ENCODE measurements around the gene RCAN2. TPM values are rescaled to one million over a fixed set of nuclear protein-coding genes. Genes with fewer than 3 reads are reported as not detected.

RCAN2 gene
- total and polyA plus RNA-seq, 4 experiments from 2014 or later, result 0.06 to 0.21 TPM; not detected in 2

DNA sequence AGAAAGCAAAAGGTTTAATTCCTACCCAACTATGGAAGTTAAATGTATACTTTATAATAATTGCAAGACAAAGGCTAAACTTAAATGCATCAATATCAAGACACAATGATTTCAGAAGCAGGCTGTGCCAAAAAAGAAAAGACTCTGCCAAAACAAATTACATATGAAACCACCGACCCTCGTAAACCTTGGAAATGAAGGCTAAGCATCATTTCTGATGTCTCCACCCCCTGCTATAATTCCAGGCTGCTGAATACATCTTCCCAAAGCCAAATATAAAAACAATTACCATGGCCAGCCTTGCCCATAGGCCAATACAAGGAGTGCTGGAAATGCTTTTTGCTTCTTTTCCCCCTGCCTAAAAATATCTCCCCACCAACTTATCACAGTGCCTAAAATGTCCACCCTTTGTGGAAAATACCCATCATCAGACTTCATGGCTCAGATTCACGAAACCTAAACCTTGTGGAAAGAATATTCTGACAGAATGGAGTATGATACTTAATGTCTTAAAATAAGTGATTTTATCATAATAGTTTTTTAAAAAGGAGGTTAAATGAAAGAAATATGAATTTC lies 37.4 kb downstream of the RCAN2 start:
- no peaks in the 10 kb centered on the region for H3K36me3 ChIP-seq (ENCODE audit: insufficient read depth, low read length)
- H3K4me1 ChIP-seq (ENCODE audit: insufficient read depth, low read length), result no peaks in the 10 kb centered on the region
- no peak overlapping the region for H3K4me3 ChIP-seq (ENCODE audit: low read length in 2 of 2)
- Mint-ChIP-seq H3K27me3 (peaks cover 9 to 17% of the 10 kb centered on the region in 2 donors), H3K36me3 (no peaks in the 10 kb centered on the region), H3K27ac (no peak overlapping the region), H3K4me3 (no peak overlapping the region), H3K4me1 (no peaks in the 10 kb centered on the region), H3K9me3 (peaks cover 0 to 7% (median 2%) of the 10 kb centered on the region in 8 donors)
- DNase-seq, result no peak
- ChIA-PET CTCF (ENCODE audit: partially characterized antibody) (no interaction called here), POLR2A (ENCODE audit: partially characterized antibody) (no interaction called here)
- intact Hi-C loops (cut with micrococcal nuclease), result no loop called here
- H3K9me3 ChIP-seq (ENCODE audit: control insufficient read depth in 1 of 2, low read length in 2 of 2), result no peaks in the 10 kb centered on the region
- no peak overlapping the region for H3K27ac ChIP-seq (ENCODE audit: low read depth, low read length)
- H3K27me3 ChIP-seq (ENCODE audit: insufficient read depth, low read length), result no peaks in the 10 kb centered on the region

DNA sequence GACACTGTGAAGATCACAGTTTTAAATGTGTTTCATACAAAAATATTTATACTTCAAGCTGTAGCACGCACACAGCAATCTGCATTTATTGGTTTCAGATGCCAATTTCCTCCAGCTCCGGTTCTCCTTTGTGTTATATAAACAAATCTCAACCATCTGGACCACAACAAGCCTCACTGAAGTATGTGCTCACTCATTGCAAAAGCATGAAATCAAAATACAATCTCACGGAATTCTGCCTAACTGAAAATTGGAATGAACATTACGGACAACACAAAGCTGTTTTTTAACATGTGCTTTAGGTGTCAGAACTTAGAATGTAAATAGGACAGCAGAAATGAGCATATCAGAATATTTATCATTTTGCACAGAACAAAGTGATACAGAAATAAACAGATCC lies 38.0 kb downstream of the RCAN2 start:
- no peak overlapping the region for H3K4me3 Mint-ChIP-seq
- Histone ChIP-seq H3K36me3 (ENCODE audit: insufficient read depth, low read length) (no peaks in the 10 kb centered on the region), H3K4me3 (ENCODE audit: low read length in 2 of 2) (no peak overlapping the region), H3K4me1 (ENCODE audit: insufficient read depth, low read length) (no peaks in the 10 kb centered on the region), H3K9me3 (ENCODE audit: control insufficient read depth in 1 of 2, low read length in 2 of 2) (no peaks in the 10 kb centered on the region), H3K27ac (ENCODE audit: low read depth, low read length) (no peak overlapping the region), H3K27me3 (ENCODE audit: insufficient read depth, low read length) (no peaks in the 10 kb centered on the region)
- H3K27ac Mint-ChIP-seq, result no peak overlapping the region
- intact Hi-C loops (cut with micrococcal nuclease), result no loop called here
- POLR2A ChIA-PET (ENCODE audit: partially characterized antibody), result no interaction called here
- peaks cover 9 to 17% of the 10 kb centered on the region in 2 donors for H3K27me3 Mint-ChIP-seq
- H3K4me1 Mint-ChIP-seq, result no peaks in the 10 kb centered on the region
- H3K36me3 Mint-ChIP-seq, result no peaks in the 10 kb centered on the region
- H3K9me3 Mint-ChIP-seq, result peaks cover 0 to 12% (median 5%) of the 10 kb centered on the region in 8 donors
- no peak for DNase-seq
- CTCF ChIA-PET (ENCODE audit: partially characterized antibody), result no interaction called here

DNA sequence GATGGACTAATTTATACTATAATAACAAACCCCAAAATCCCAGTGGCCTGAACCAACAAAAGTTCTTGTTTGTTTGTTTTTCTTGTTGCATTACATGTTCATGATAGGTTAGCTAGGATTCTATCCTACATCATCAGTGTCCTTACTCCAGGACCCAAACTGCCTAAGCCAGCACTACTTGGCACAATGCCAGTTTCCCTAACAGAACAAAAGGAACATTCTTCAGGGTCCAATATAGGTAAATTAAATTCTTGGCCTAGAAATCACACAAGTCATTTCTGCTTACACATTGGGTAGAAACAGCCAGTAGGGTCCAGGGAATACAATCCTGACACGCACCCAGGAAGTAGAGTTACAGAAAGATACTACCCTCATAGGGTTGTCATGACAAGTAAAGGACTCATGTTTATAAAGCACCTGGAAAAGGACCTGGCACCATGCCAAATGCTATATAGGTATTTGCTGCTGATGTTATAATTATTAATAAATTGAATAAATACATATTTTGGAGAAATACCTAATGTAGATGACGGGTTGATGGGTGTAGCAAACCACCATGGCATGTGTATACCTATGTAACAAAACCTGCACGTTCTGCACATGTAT lies 38.8 kb downstream of the RCAN2 start:
- Histone ChIP-seq H3K4me3 (ENCODE audit: low read length in 2 of 2) (no peak overlapping the region), H3K9me3 (ENCODE audit: control insufficient read depth in 1 of 2, low read length in 2 of 2) (no peaks in the 10 kb centered on the region), H3K4me1 (ENCODE audit: insufficient read depth, low read length) (no peaks in the 10 kb centered on the region), H3K36me3 (ENCODE audit: insufficient read depth, low read length) (no peaks in the 10 kb centered on the region), H3K27me3 (ENCODE audit: insufficient read depth, low read length) (no peaks in the 10 kb centered on the region), H3K27ac (ENCODE audit: low read depth, low read length) (no peak overlapping the region)
- POLR2A ChIA-PET (ENCODE audit: partially characterized antibody), result no interaction called here
- CTCF ChIA-PET (ENCODE audit: partially characterized antibody), result no interaction called here
- Mint-ChIP-seq H3K4me3 (no peak overlapping the region), H3K4me1 (no peaks in the 10 kb centered on the region), H3K9me3 (peaks cover 0 to 12% (median 8%) of the 10 kb centered on the region in 8 donors), H3K36me3 (no peaks in the 10 kb centered on the region), H3K27ac (no peak overlapping the region), H3K27me3 (peaks cover 9 to 12% of the 10 kb centered on the region in 2 donors)
- DNase-seq, result no peak
- intact Hi-C loops (cut with micrococcal nuclease), result no loop called here

DNA sequence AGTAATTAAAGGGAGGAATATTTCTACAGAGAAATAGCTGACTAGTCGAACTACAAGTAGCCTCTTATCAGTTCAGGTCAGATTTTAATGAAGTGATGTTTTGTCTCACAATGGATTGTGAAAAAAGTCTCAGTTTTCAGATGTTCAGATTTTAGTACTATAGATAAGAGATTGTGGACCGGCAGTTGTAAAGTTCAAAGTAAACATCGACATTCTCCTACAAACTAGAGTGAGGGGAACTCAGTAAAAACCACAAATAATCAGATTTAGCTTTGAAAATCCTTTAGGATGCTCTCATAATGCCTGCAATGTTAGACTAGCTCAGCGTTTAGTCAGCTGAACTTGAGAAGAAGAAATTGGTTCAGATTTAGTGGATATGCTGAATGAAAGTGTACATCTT lies 39.9 kb downstream of the RCAN2 start:
- Histone ChIP-seq H3K4me3 (ENCODE audit: low read length in 2 of 2) (no peak overlapping the region), H3K4me1 (ENCODE audit: insufficient read depth, low read length) (no peaks in the 10 kb centered on the region), H3K27me3 (ENCODE audit: insufficient read depth, low read length) (no peaks in the 10 kb centered on the region), H3K9me3 (ENCODE audit: control insufficient read depth in 1 of 2, low read length in 2 of 2) (no peaks in the 10 kb centered on the region), H3K36me3 (ENCODE audit: insufficient read depth, low read length) (no peaks in the 10 kb centered on the region), H3K27ac (ENCODE audit: low read depth, low read length) (no peak overlapping the region)
- H3K4me3 Mint-ChIP-seq, result no peak overlapping the region
- POLR2A ChIA-PET (ENCODE audit: partially characterized antibody), result no interaction called here
- H3K27me3 Mint-ChIP-seq, result peaks cover 7 to 9% of the 10 kb centered on the region in 2 donors
- DNase-seq, result no peak
- intact Hi-C loops (cut with micrococcal nuclease), result no loop called here
- H3K36me3 Mint-ChIP-seq, result peaks cover 0 to 1% of the 10 kb centered on the region in 2 donors
- H3K4me1 Mint-ChIP-seq, result no peaks in the 10 kb centered on the region
- H3K27ac Mint-ChIP-seq, result no peak overlapping the region
- peaks cover 0 to 13% (median 9%) of the 10 kb centered on the region in 8 donors for H3K9me3 Mint-ChIP-seq
- CTCF ChIA-PET (ENCODE audit: partially characterized antibody), result no interaction called here

DNA sequence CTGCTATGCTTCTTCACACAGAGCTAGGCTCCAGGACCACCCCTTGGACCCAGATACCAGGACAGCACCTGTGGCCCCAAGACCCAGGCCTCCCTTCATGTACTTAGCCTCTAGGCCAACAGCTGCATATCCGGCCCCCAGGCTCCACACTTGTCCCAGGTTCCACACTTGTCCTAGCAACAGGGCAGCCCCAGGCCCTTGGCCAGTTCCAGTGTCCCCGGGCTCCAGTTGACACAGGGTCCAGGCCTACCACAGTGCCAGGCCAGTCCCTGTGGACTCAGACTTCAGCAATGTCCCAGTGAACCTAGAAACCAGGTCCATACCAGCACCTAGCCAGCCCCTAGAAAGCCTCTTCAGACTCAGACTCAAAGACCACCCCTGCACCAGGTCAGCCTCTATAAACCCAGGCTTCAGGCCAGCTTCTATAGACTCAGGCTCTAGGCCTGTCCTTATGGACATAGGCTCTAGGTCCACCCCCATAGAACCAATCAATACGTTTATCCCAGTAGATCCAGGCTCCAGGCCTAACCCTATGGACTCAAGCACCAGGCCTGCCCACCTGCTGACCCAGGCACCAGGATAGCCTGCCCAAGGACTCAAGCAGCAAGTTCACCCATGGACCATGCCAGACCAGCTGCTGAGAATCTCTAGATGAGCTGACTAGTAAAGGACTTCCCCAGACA lies 46.3 kb downstream of the RCAN2 start:
- H3K4me3 ChIP-seq (ENCODE audit: low read length in 2 of 2), result no peak overlapping the region
- Mint-ChIP-seq H3K27ac (no peak overlapping the region), H3K4me3 (no peak overlapping the region), H3K9me3 (peaks cover 2 to 28% (median 24%) of the 10 kb centered on the region in 8 donors), H3K36me3 (peaks cover 0 to 1% of the 10 kb centered on the region in 2 donors), H3K27me3 (peaks cover 5 to 8% of the 10 kb centered on the region in 2 donors), H3K4me1 (no peaks in the 10 kb centered on the region)
- ChIA-PET CTCF (ENCODE audit: partially characterized antibody) (no interaction called here), POLR2A (ENCODE audit: partially characterized antibody) (no interaction called here)
- H3K9me3 ChIP-seq (ENCODE audit: control insufficient read depth in 1 of 2, low read length in 2 of 2), result no peaks in the 10 kb centered on the region
- no peaks in the 10 kb centered on the region for H3K4me1 ChIP-seq (ENCODE audit: insufficient read depth, low read length)
- peaks cover 5% of the 10 kb centered on the region for H3K27me3 ChIP-seq (ENCODE audit: insufficient read depth, low read length)
- intact Hi-C loops (cut with micrococcal nuclease), result no loop called here
- H3K27ac ChIP-seq (ENCODE audit: low read depth, low read length), result no peak overlapping the region
- H3K36me3 ChIP-seq (ENCODE audit: insufficient read depth, low read length), result no peaks in the 10 kb centered on the region
- DNase-seq, result no peak

DNA sequence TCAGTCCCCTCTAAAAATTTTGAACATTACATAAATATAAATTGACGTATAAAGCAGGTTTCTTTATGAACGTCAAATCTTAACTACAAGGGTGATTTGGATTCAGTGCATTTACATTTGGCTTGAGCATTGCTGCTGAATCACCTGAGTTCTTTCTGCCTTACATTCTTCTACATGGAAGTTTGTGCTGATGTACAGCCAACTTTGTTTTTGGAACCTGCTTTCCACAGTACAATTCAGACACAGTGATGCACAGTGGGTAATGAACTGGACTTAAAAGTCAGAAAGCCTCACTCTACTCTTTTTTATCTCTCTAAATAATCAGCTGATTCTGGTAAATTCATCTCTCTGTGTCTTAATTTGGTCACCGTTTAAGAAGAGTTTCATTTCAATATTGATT lies 47.6 kb downstream of the RCAN2 start:
- Mint-ChIP-seq H3K4me3 (no peak overlapping the region), H3K27ac (no peak overlapping the region), H3K27me3 (peaks cover 7 to 9% of the 10 kb centered on the region in 2 donors), H3K4me1 (no peaks in the 10 kb centered on the region), H3K36me3 (peaks cover 0 to 1% of the 10 kb centered on the region in 2 donors), H3K9me3 (peaks cover 2 to 26% (median 16%) of the 10 kb centered on the region in 8 donors)
- Histone ChIP-seq H3K27ac (ENCODE audit: low read depth, low read length) (no peak overlapping the region), H3K9me3 (ENCODE audit: control insufficient read depth in 1 of 2, low read length in 2 of 2) (no peaks in the 10 kb centered on the region), H3K4me1 (ENCODE audit: insufficient read depth, low read length) (no peaks in the 10 kb centered on the region), H3K4me3 (ENCODE audit: low read length in 2 of 2) (no peak overlapping the region), H3K36me3 (ENCODE audit: insufficient read depth, low read length) (no peaks in the 10 kb centered on the region), H3K27me3 (ENCODE audit: insufficient read depth, low read length) (peaks cover 5% of the 10 kb centered on the region)
- CTCF ChIA-PET (ENCODE audit: partially characterized antibody), result no interaction called here
- intact Hi-C loops (cut with micrococcal nuclease), result no loop called here
- no peak for DNase-seq
- POLR2A ChIA-PET (ENCODE audit: partially characterized antibody), result no interaction called here

DNA sequence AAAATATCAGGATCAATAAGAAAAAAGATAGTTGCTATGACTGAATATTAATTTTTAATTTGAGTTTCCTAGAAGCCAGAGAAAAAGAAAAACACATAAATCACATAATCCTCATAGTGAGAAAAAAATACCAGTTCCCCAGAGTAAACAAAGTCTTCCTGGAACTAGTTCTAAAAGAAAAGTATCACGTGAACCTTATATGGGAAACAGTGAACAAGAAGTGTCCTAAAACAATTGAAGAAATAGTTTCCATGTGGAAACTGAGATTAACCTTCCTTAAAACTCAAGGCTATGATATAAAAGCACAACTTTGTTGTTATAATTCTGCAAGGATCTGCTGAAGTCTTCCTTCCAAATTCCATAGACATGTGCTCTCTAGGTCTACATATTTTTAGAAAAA lies 50.6 kb downstream of the RCAN2 start:
- intact Hi-C loops (cut with micrococcal nuclease), result no loop called here
- no peaks in the 10 kb centered on the region for H3K36me3 Mint-ChIP-seq

More for the DNA sequence above, 50.6 kb downstream of the RCAN2 start:
- no peaks in the 10 kb centered on the region for H3K4me1 Mint-ChIP-seq
- peaks cover 0 to 14% (median 7%) of the 10 kb centered on the region in 8 donors for H3K9me3 Mint-ChIP-seq
- Histone ChIP-seq H3K4me1 (ENCODE audit: insufficient read depth, low read length) (no peaks in the 10 kb centered on the region), H3K27me3 (ENCODE audit: insufficient read depth, low read length) (peaks cover 5% of the 10 kb centered on the region), H3K9me3 (ENCODE audit: control insufficient read depth in 1 of 2, low read length in 2 of 2) (no peaks in the 10 kb centered on the region), H3K4me3 (ENCODE audit: low read length in 2 of 2) (no peak overlapping the region), H3K36me3 (ENCODE audit: insufficient read depth, low read length) (no peaks in the 10 kb centered on the region), H3K27ac (ENCODE audit: low read depth, low read length) (no peak overlapping the region)
- ChIA-PET POLR2A (ENCODE audit: partially characterized antibody) (no interaction called here), CTCF (ENCODE audit: partially characterized antibody) (no interaction called here)
- no peak overlapping the region for H3K4me3 Mint-ChIP-seq
- no peak overlapping the region for H3K27ac Mint-ChIP-seq
- no peak for DNase-seq
- H3K27me3 Mint-ChIP-seq, result peaks cover 8 to 19% of the 10 kb centered on the region in 2 donors

Measured in CD4-positive, alpha-beta memory T cell (primary cell).